Measurements from ENCODE around the gene ZNF385D. TPM values are rescaled to one million over a fixed set of nuclear protein-coding genes. Genes with fewer than 3 reads are reported as not detected.

ZNF385D gene
- total RNA-seq, 1 donor from 2014 or later, result not detected

GRCh38 chr3:21540265-21540664 lies 210.7 kb downstream of the ZNF385D start:
- no peak for DNase-seq (ENCODE audit: low spot score)
- H3K36me3 Mint-ChIP-seq (ENCODE audit: low read depth), result no peaks in the 10 kb centered on the region
- no peak overlapping the region for H3K27ac Mint-ChIP-seq
- intact Hi-C loops (cut with micrococcal nuclease), result no loop called here
- H3K4me3 Mint-ChIP-seq, result no peak overlapping the region
- H3K27me3 Mint-ChIP-seq (ENCODE audit: insufficient read depth), result no peaks in the 10 kb centered on the region
- peaks cover 7% of the 10 kb centered on the region for H3K9me3 Mint-ChIP-seq
- H3K4me1 Mint-ChIP-seq (ENCODE audit: low read depth), result no peaks in the 10 kb centered on the region

- no peak overlapping the region for H3K27ac Mint-ChIP-seq
- peaks cover 3% of the 10 kb centered on the region for H3K9me3 Mint-ChIP-seq
- intact Hi-C loops (cut with micrococcal nuclease), result no loop called here
- no peak overlapping the region for H3K4me3 Mint-ChIP-seq
- H3K36me3 Mint-ChIP-seq (ENCODE audit: low read depth), result no peaks in the 10 kb centered on the region
- no peaks in the 10 kb centered on the region for H3K4me1 Mint-ChIP-seq (ENCODE audit: low read depth)
- no peak for DNase-seq (ENCODE audit: low spot score)
- no peaks in the 10 kb centered on the region for H3K27me3 Mint-ChIP-seq (ENCODE audit: insufficient read depth)
Measured at GRCh38 chr3:21534462-21534861, 216.5 kb downstream of the ZNF385D start.

- peaks cover 3% of the 10 kb centered on the region for H3K9me3 Mint-ChIP-seq
- intact Hi-C loops (cut with micrococcal nuclease), result no loop called here
- no peaks in the 10 kb centered on the region for H3K27me3 Mint-ChIP-seq (ENCODE audit: insufficient read depth)
- no peak for DNase-seq (ENCODE audit: low spot score)
- H3K36me3 Mint-ChIP-seq (ENCODE audit: low read depth), result no peaks in the 10 kb centered on the region
- H3K4me3 Mint-ChIP-seq, result no peak overlapping the region
- H3K4me1 Mint-ChIP-seq (ENCODE audit: low read depth), result no peaks in the 10 kb centered on the region
- H3K27ac Mint-ChIP-seq, result no peak overlapping the region
Measured at GRCh38 chr3:21533002-21533401, 218.0 kb downstream of the ZNF385D start.

- H3K9me3 Mint-ChIP-seq, result peaks cover 3% of the 10 kb centered on the region
- H3K4me1 Mint-ChIP-seq (ENCODE audit: low read depth), result no peaks in the 10 kb centered on the region
- no peaks in the 10 kb centered on the region for H3K36me3 Mint-ChIP-seq (ENCODE audit: low read depth)
- H3K27ac Mint-ChIP-seq, result no peak overlapping the region
- no peaks in the 10 kb centered on the region for H3K27me3 Mint-ChIP-seq (ENCODE audit: insufficient read depth)
- intact Hi-C loops (cut with micrococcal nuclease), result no loop called here
- H3K4me3 Mint-ChIP-seq, result no peak overlapping the region
- DNase-seq (ENCODE audit: low spot score), result no peak
Measured at GRCh38 chr3:21531909-21532308, 219.1 kb downstream of the ZNF385D start.

- no peak overlapping the region for H3K27ac Mint-ChIP-seq
- no peaks in the 10 kb centered on the region for H3K27me3 Mint-ChIP-seq (ENCODE audit: insufficient read depth)
- no peaks in the 10 kb centered on the region for H3K36me3 Mint-ChIP-seq (ENCODE audit: low read depth)
- no peaks in the 10 kb centered on the region for H3K9me3 Mint-ChIP-seq
- no peaks in the 10 kb centered on the region for H3K4me1 Mint-ChIP-seq (ENCODE audit: low read depth)
- DNase-seq (ENCODE audit: low spot score), result no peak
- intact Hi-C loops (cut with micrococcal nuclease), result no loop called here
- no peak overlapping the region for H3K4me3 Mint-ChIP-seq
Measured at GRCh38 chr3:21528291-21528995, 222.6 kb downstream of the ZNF385D start.

GRCh38 chr3:21526461-21526860 lies 224.5 kb downstream of the ZNF385D start:
- no peak overlapping the region for H3K4me3 Mint-ChIP-seq
- no peak for DNase-seq (ENCODE audit: low spot score)
- no peaks in the 10 kb centered on the region for H3K4me1 Mint-ChIP-seq (ENCODE audit: low read depth)
- H3K9me3 Mint-ChIP-seq, result no peaks in the 10 kb centered on the region
- intact Hi-C loops (cut with micrococcal nuclease), result no loop called here
- no peak overlapping the region for H3K27ac Mint-ChIP-seq
- H3K36me3 Mint-ChIP-seq (ENCODE audit: low read depth), result no peaks in the 10 kb centered on the region
- H3K27me3 Mint-ChIP-seq (ENCODE audit: insufficient read depth), result no peaks in the 10 kb centered on the region

- intact Hi-C loops (cut with micrococcal nuclease), result no loop called here
Measured at GRCh38 chr3:21524133-21524532, 226.9 kb downstream of the ZNF385D start.

GRCh38 chr3:21520106-21520963 lies 230.7 kb downstream of the ZNF385D start:
- intact Hi-C loops (cut with micrococcal nuclease), result no loop called here
- DNase-seq (ENCODE audit: low spot score), result no peak

More at GRCh38 chr3:21524133-21524532, 226.9 kb downstream of the ZNF385D start:
- no peaks in the 10 kb centered on the region for H3K27me3 Mint-ChIP-seq (ENCODE audit: insufficient read depth)
- H3K36me3 Mint-ChIP-seq (ENCODE audit: low read depth), result no peaks in the 10 kb centered on the region
- H3K27ac Mint-ChIP-seq, result no peak overlapping the region
- DNase-seq (ENCODE audit: low spot score), result no peak
- H3K9me3 Mint-ChIP-seq, result no peaks in the 10 kb centered on the region
- no peak overlapping the region for H3K4me3 Mint-ChIP-seq
- no peaks in the 10 kb centered on the region for H3K4me1 Mint-ChIP-seq (ENCODE audit: low read depth)

GRCh38 chr3:21517184-21517583 lies 233.8 kb downstream of the ZNF385D start:
- no peak for DNase-seq (ENCODE audit: low spot score)
- intact Hi-C loops (cut with micrococcal nuclease), result no loop called here
- H3K27me3 Mint-ChIP-seq (ENCODE audit: insufficient read depth), result no peaks in the 10 kb centered on the region
- H3K9me3 Mint-ChIP-seq, result no peaks in the 10 kb centered on the region
- H3K4me3 Mint-ChIP-seq, result no peak overlapping the region
- no peaks in the 10 kb centered on the region for H3K36me3 Mint-ChIP-seq (ENCODE audit: low read depth)
- no peak overlapping the region for H3K27ac Mint-ChIP-seq
- no peaks in the 10 kb centered on the region for H3K4me1 Mint-ChIP-seq (ENCODE audit: low read depth)

More at GRCh38 chr3:21520106-21520963, 230.7 kb downstream of the ZNF385D start:
- Mint-ChIP-seq H3K36me3 (ENCODE audit: low read depth) (no peaks in the 10 kb centered on the region), H3K27me3 (ENCODE audit: insufficient read depth) (no peaks in the 10 kb centered on the region), H3K4me1 (ENCODE audit: low read depth) (no peaks in the 10 kb centered on the region), H3K4me3 (no peak overlapping the region), H3K27ac (no peak overlapping the region), H3K9me3 (no peaks in the 10 kb centered on the region)

- Mint-ChIP-seq H3K27ac (no peak overlapping the region), H3K9me3 (peaks cover 2% of the 10 kb centered on the region), H3K36me3 (ENCODE audit: low read depth) (no peaks in the 10 kb centered on the region), H3K27me3 (ENCODE audit: insufficient read depth) (no peaks in the 10 kb centered on the region), H3K4me1 (ENCODE audit: low read depth) (no peaks in the 10 kb centered on the region), H3K4me3 (no peak overlapping the region)
- DNase-seq (ENCODE audit: low spot score), result no peak
- intact Hi-C loops (cut with micrococcal nuclease), result no loop called here
Measured at GRCh38 chr3:21515417-21515816, 235.6 kb downstream of the ZNF385D start.

- intact Hi-C loops (cut with micrococcal nuclease), result no loop called here
- H3K4me3 Mint-ChIP-seq, result no peak overlapping the region
- H3K27me3 Mint-ChIP-seq (ENCODE audit: insufficient read depth), result no peaks in the 10 kb centered on the region
- H3K9me3 Mint-ChIP-seq, result peaks cover 3% of the 10 kb centered on the region
- H3K4me1 Mint-ChIP-seq (ENCODE audit: low read depth), result no peaks in the 10 kb centered on the region
- H3K27ac Mint-ChIP-seq, result no peak overlapping the region
- no peaks in the 10 kb centered on the region for H3K36me3 Mint-ChIP-seq (ENCODE audit: low read depth)
- no peak for DNase-seq (ENCODE audit: low spot score)
Measured at GRCh38 chr3:21509731-21510470, 241.1 kb downstream of the ZNF385D start.

GRCh38 chr3:21508246-21508645 lies 242.8 kb downstream of the ZNF385D start:
- intact Hi-C loops (cut with micrococcal nuclease), result no loop called here
- Mint-ChIP-seq H3K27ac (no peak overlapping the region), H3K36me3 (ENCODE audit: low read depth) (no peaks in the 10 kb centered on the region), H3K9me3 (peaks cover 3% of the 10 kb centered on the region), H3K4me3 (no peak overlapping the region), H3K4me1 (ENCODE audit: low read depth) (no peaks in the 10 kb centered on the region), H3K27me3 (ENCODE audit: insufficient read depth) (no peaks in the 10 kb centered on the region)
- DNase-seq (ENCODE audit: low spot score), result no peak
